ENCODE measurements around the gene ZNF546. TPM values are rescaled to one million over a fixed set of nuclear protein-coding genes. Genes with fewer than 3 reads are reported as not detected.
"Not testable (repeated sequence)": the region's sequence is repeated elsewhere in the genome, so short reads cannot be mapped to it uniquely, and the experiment has no call there.

ZNF546 gene
- total RNA-seq, 1 donor from 2014 or later = 4.7 TPM

DNA sequence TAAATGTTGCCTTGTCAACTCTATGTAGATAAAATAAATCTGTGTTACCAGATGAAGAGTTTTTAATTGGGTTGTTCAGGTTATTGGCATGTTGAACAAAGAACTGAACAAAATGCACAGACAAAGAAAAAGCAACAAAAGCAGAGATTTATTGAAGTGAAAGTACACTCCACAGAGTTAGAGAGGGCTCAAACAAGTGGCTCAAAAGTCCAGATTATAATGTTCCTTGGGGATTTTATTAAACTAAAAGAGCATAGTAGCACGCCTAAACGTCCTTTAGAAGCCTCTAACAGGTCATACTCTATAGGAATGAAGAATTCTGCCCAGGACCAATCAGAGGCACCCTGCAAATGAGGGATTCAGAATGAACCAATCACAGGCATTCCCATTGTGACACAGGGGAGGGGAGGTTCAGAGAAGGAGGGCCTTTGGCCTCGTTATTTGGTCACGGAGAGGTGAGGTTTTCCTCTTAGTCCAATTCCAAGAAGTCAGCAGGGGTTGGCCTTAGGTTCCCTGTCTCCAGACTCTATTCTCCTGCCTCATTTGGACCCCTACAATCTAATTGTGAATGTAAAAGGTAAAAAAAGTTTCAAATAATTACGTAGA is 13.1 kb upstream of the ZNF546 start:
- no peak for DNase-seq (ENCODE audit: low spot score)
- no peak for ATAC-seq

DNA sequence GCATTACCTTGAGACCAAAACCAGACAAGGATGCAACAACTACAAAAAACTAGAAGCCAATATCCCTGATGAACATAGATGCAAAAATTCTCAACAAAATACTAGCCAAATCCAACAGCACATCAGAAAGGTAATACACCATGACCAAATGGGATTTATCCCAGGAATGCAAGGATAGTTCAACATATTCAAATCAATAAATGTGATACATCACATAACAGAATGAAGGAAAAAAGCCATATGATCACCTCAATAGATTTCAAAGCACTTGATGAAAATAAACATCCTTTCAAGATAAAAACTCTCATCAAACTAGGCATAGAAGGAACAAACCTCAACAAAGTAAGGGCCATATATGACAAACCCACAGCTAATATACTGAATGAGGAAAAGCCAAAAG is 10.2 kb upstream of the ZNF546 start:
- DNase-seq (ENCODE audit: low spot score) = no peak
- no peak for ATAC-seq

DNA sequence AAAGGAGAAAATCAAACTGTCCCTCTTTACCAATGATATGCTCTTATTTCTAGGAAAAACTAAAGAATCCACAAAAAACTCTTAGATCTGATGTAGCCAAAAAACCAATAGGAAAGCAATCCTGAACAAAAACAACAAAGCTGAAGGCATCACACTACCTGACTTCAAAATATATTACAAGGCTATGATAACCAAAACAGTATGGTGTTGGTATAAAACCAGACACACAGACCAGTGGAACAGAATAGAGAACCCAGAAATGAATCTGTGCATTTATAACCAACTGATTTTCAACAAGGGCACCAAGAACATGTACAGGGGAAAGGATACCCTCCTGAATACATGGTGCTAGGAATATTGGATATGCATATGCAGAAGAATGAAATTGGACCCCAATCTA is 9.7 kb upstream of the ZNF546 start:
- DNase-seq (ENCODE audit: low spot score) = no peak
- no peak for ATAC-seq

DNA sequence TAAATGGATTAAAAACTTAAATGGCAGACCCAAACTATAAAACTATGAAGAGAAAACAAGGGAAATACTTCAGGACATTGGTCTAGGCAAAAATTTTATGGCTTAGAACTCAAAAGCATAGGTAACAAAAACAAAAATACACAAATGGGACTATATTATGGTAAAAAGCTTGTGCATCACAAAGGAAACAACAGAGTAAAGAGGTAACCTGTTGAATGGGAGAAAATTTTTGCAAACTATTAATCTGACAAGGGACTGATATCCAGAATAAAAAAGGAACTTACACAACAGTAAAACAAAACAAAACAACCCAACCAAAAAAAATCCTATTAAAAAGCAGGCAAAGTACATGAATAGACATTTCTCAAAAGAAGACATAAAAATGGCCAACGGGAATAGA is 9.3 kb upstream of the ZNF546 start:
- DNase-seq (ENCODE audit: low spot score) = no peak
- no peak for ATAC-seq

DNA sequence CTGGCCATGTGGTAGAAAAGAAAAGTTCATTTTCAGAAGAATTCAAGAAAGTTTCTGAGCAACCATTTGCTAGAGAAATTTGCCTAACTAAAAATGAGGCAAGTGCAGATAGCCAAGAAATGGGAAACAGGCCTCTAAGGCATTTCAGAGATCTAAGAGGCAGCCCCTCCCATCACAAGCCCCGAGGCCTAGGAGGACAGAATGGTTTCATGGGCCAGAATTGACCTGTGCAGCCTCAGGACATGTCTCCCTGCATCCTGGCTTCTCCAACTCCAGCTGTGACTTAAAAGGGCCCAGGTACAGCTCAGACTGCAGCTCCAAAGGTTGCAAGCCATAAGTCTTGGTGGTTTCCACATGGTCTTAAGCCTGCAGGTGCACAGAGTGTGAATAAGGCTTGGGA is 3.3 kb upstream of the ZNF546 start:
- ATAC-seq (no peak), DNase-seq (ENCODE audit: low spot score) (no peak)

DNA sequence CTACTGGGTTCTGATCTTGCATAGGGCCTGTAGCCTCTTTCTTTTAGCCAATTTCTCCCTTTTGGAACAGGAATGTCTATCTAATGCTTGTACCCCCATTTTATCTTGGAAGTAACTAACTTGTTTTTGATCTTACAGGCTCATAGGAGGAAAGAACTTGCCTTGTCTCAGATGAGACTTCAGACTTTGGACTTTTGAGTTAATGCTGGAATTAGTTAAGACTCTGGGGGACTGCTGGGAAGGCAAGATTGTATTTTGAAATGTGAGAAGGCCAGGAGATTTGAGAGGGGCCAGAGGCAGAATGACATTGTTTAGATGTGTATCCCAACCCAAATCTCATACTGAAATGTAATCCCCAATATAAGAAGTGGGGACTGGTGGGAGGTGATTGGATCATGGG is 2.5 kb upstream of the ZNF546 start:
- ATAC-seq = no peak
- DNase-seq (ENCODE audit: low spot score) = no peak

DNA sequence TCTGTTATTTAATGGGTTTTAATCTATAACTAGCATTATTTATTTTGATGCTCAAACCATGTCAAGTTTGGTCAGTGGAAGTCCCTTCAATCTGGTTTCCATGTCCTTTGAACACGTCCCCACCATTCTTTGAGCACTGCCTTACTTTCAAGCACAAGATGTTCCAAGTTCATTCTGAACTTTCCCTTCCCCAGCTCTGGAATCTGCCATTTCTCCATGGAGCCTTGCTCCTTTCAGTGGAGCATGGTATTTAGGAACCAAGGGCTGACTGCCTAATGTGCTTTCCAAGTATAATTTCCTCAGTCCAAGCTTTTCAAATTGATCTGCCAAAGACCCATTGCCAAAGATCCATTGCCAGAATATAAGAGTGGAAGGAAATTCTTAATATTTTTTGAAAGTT is 1.1 kb upstream of the ZNF546 start:
- DNase-seq (ENCODE audit: low spot score) (no peak), ATAC-seq (no peak)

DNA sequence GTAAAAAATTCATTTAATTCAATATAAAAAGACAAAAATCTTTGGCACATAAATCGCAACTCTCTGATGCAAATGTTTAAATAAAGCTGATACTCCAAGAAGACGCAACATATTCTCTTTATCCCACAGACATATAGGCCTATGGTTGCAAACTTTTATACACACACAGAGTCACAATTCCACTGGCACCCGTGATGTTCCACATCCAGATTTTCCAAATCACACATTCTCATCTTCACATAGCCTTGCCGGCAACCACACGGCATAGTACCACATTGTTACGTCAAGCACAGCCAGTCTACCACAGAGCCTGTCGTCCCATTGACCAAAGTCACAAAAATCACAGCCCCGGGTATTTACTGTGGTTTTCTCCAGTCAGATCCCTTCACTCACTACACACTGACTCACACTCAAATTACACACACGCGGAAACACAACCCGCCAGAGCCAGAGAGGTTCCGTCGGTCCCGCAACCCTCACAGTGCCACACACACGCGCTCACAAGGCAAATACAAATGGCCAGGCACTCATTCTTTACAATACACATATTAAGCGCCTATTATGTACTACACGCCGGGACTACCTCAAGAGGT is 546 bp upstream of the ZNF546 start:
- DNase-seq (ENCODE audit: low spot score) = no peak
- ATAC-seq = peak; percentile 22

DNA sequence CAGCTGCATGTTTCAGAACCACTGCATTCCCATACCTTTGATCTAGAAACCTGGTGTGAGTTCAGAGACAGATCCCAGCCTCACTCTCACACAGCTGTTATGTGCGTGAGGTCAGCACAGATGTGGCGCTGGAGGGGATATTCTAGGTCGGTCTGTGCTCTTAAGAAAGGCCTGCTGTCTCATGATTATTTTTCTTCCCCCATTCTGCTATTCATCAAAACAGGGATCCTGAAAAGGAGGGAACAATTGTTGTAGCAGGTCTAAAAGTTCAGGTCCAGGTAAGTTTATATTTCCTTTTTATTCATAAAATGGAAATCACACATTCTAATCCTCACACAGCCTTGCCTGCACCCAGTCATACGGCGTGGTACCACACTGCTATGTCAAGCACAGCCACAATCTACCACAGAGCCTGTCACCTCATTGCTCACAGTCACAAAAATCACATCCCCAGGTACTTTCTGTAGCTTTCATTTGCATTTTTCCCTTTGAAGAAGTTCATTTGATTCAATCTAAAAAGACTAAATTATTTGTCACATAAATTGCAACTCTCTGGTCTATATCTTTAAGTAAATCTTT is 867 bp downstream of the ZNF546 start:
- DNase-seq (ENCODE audit: low spot score) (no peak), ATAC-seq (no peak)

DNA sequence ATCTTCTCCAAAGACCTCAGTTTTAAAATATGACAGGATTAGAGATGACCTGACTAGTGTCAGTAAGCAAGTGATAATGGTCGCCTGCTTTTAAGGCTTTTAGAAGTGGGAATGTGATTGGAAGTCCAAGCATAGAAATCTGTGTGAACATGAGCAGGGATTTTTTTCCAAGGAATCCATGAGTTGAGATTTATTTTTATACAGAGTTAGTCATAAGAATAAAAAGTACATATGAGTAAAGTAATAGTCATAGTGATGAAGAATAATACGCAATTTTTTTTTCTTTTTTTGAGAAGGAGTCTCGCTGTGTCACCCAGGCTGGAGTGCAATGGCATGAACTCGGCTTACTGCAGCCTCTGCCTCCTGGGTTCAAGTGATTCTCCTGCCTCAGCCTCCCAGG is 1.6 kb downstream of the ZNF546 start:
- DNase-seq (ENCODE audit: low spot score) (no peak), ATAC-seq (no peak)

DNA sequence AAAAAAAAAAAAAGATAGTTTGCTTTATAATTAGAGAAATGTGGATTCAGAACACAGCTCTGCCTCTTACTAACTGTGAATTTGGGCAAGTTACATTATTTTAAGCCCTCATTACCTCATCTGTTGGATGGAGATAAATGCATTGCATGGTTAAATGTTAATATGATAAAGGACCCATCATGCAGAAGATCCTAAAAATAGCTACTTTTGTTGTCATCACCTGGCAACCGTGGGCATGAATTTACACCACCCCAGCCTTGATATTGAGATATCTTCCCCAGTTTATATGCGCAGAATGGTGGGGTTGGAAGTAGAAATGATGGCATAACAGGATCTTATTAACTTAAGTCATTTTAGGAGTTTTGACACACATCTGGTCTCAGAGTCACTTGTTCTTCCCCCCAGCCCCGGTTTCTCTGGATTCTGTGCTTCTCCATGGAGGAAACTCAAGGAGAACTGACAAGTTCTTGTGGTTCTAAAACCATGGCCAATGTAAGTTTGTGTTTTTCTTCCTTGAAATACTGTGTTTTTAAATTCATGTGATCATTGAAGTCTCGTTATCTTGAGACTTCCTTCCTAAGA is 8.9 kb downstream of the ZNF546 start:
- ATAC-seq (no peak), DNase-seq (ENCODE audit: low spot score) (no peak)

DNA sequence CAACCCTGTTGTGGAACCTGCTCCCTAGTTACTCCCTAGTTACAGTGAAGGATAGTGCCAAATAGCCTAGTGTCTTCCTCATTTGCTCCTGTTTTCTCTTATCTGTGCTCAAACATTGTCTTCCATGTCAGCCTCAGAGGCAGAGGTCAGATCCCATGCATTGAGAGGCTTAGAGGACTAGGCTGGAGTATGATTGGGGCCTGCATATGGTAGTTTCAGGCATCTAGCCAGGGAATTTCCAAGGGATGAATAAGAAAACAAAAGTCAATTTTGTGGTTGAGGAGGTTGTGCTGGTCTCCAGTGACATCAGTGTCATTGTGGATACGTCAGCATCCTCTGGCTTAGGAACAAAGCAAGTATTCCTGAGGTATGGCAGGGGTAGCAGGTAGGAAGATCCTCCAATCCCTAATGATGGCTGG is 9.4 kb downstream of the ZNF546 start:
- peak; percentile 31 for ATAC-seq
- no peak for DNase-seq (ENCODE audit: low spot score)

DNA sequence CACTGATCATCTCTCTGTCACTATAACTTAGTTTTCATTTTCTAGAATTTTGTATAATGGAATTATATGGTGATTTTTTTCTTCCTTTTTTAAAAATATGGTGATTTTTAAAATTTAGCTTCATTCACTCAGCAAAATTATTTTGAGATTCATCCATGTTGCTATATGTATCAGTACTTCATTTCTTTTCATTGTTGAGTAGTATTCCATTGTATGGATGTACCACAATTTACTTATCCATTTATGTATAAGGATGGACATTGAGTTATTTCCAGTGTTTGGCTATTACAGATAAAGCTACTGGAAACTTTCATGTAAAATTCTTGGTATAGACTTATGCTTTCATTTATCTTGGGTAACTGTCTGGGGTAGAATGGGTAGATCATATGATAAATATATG is 12.8 kb downstream of the ZNF546 start:
- DNase-seq (ENCODE audit: low spot score) = no peak
- ATAC-seq = no peak

DNA sequence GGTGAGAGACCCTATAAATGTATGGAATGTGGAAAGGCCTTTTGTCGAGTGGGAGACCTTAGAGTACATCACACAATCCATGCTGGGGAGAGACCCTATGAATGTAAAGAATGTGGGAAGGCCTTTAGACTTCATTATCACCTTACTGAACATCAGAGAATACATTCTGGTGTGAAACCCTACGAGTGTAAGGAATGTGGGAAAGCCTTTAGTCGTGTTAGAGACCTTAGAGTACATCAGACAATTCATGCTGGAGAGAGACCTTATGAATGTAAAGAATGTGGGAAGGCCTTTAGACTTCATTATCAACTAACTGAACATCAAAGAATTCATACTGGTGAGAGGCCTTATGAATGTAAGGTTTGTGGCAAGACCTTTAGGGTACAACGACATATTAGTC is 17.1 kb downstream of the ZNF546 start:
- ATAC-seq (no peak), DNase-seq (ENCODE audit: low spot score) (no peak)

DNA sequence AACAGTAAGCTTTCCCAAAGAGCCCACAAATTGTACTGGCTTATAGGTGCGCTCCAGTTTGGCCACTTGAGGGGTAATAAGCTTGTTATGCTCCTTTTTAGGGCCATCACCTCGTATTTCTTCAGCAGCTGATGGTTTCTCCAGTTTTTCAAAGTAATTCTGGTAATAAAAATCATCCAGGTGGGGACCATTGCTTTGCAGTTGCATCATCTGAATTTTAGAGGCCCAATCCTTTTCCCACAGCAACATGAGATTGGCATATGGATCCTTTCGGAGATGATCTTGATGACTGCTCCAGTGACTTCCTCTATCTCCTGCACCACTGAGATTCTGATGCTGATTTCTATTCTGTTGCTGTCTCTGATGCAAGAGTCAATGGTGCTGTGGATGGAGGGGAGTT is 27.1 kb downstream of the ZNF546 start:
- no peak for ATAC-seq
- no peak for DNase-seq (ENCODE audit: low spot score)

DNA sequence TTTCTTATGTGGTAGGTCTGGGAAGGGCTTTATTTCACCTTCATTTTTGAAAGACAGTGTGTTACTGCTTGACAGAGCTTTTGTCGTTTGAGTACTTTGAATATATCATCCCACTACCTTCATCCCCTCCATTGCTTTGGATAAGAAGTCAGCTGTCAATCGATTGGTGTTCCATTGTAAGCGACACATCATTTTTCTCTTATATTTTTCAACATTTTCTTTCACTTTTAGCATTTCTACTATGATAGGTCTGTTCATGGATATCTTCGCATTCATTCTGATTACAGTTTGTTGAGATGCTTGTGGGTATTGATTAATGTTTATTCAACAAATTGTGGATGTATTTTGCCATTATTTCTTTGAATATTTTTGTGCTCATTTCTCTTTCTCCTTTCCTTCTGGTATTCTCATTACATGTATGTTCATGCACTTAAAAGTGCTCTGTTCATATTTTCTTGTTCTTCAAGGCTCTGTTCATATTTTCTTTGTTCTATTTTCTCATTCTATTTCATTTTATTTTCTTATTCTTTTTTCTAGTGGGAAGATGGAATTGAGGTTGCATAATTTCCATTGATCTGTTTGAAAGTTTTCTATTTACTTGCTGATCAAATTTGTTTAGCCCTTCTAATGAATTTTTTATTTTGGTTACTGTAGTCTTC is 29.2 kb downstream of the ZNF546 start:
- ATAC-seq (no peak), DNase-seq (ENCODE audit: low spot score) (no peak)

DNA sequence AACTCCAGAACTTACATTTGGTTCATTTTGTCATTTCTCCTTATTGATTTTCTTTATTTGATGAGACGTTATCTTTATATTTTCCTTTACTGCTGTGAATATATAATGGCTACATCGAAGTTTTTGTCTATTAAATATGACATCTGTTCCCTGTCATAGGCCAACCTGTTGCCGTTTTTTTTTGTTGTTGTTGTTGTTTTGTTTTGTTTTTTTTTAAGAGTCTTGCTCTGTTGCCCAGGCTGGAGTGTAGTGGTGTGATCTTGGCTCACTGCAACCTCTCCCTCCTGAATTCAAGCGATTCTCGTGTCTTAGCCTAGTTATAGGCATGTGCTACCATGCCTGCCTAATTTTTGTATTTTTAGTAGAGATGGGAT is 29.7 kb downstream of the ZNF546 start:
- DNase-seq (ENCODE audit: low spot score) = no peak
- ATAC-seq = no peak

DNA sequence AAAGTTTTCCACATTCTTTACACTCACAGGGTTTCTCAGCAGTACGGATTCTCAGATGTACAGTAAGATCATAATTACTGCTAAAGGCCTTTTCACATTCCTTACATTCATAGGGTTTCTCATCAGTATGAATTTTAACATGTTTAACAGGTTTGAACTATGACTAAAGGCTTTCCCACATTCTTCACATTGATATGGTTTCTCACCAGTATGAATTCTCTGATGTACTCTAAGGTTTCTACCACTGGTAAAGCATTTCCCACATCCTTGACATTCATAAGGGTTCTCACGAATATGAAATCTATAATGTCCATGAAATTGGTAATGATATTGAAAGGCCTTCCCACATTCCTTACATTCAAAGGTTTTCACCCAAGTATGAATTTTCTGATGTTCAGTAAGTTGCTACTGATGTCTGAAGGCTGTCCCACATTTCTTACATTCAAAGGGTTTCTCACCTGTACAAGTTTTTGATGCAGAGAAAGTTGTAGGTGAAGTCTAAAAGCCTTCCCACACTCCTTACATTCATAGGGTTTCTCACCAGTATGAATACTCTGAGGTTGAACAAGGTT is 37.2 kb downstream of the ZNF546 start:
- DNase-seq (ENCODE audit: low spot score) = no peak
- no peak for ATAC-seq

DNA sequence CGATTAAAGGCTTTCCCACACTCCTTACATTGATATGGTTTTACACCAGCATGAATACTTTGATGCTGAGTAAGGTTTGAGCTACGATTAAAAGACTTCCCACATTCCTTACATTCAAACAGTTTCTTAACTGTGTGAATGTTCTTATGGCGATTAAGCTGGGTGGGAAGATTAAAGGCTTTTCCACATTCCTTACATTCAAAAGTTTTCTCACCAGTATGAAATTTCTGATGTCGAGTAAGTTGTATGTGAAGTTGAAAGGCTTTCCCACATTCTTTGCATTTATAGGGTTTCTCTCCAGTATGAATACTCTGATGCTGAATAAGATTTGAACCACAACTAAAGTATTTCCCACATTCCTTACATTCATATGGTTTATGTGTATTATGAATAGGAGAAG is 39.1 kb downstream of the ZNF546 start:
- ATAC-seq (no peak), DNase-seq (ENCODE audit: low spot score) (no peak)

DNA sequence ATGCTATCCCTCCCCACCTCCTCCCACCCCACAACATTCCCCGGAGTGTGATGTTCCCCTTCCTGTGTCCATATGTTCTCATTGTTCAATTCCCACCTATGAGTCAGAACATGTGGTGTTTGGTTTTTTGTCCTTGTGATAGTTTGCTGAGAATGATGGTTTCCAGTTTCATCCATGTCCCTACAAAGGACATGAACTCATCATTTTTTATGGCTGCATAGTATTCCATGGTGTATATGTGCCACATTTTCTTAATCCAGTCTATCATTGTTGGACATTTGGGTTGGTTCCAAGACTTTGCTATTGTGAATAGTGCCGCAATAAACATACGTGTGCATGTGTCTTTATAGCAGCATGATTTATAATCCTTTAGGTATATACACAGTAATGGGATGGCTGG is 41.2 kb downstream of the ZNF546 start:
- ATAC-seq = not testable (repeated sequence)

DNA sequence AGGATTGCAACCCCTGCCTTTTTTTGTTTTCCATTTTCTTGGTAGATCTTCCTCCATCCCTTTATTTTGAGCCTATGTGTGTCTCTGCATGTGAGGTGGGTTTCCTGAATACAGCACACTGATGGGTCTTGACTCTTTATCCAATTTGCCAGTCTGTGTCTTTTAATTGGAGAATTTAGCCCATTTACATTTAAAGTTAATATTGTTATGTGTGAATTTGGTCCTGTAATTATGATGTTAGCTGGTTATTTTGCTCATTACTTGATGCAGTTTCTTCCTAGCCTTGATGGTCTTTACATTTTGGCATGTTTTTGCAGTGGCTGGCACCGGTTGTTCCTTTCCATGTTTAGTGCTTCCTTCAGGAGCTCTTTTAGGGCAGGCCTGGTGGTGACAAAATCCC is 44.9 kb downstream of the ZNF546 start:
- DNase-seq (ENCODE audit: low spot score); ATAC-seq: not testable (repeated sequence)

More for the DNA sequence above, 41.2 kb downstream of the ZNF546 start:
- not testable (repeated sequence) for DNase-seq (ENCODE audit: low spot score)

DNA sequence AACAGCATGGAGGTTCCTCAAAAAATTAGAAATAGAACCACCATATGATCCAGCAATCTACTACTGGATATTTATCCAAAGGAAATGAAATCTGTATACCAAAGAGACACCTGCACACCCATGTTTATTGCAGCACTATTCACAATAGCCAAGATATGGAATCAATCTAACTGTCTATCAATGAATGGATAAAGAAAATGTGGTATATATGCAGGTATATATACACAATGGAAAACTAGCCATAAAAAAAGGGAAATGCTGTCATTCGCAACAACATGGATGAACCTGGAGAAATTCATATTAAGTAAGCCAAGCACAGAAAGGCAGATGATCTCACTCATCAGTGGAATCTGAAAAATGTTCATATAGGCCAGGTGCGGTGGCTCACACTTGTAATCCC is 56.6 kb downstream of the ZNF546 start:
- ATAC-seq (no peak), DNase-seq (ENCODE audit: low spot score) (no peak)

All from left lobe of liver (tissue), 2 donors.